HEK293 (cell line): Measurements from ENCODE around the gene CHMP3.
"Not testable (repeated sequence)": the region's sequence is repeated elsewhere in the genome, so short reads cannot be mapped to it uniquely, and the experiment has no call there.

Source experiments
- HOXA7 ChIP-seq: sonication (generic); formaldehyde crosslinking; IDR thresholded peaks from 2 replicates; pipeline ENCODE4 v1.8.1; 2022; ENCODE audit warnings: missing genetic modification reagents, borderline replicate concordance
- SALL2 ChIP-seq: fragments of 450-650 bp; formaldehyde crosslinking; IDR thresholded peaks from 2 replicates; pipeline ENCODE4 v1.5.0; 2017; ENCODE audit warnings: missing biosample characterization, mild to moderate bottlenecking, missing genetic modification characterization, borderline replicate concordance
- ZNF514 ChIP-seq: fragments of 450-650 bp; formaldehyde crosslinking; IDR thresholded peaks from 2 replicates; pipeline ENCODE4 v1.5.1; 2016; ENCODE audit warnings: missing biosample characterization, missing genetic modification characterization
- ZNF596 ChIP-seq: fragments of 450-650 bp; IDR thresholded peaks from 2 replicates; pipeline ENCODE4 v1.5.0; 2018; ENCODE audit warnings: missing biosample characterization, mild to moderate bottlenecking, missing genetic modification characterization, moderate library complexity
- ZNF670 ChIP-seq: fragments of 450-650 bp; formaldehyde crosslinking; IDR thresholded peaks from 2 replicates; pipeline ENCODE4 v1.5.1; 2016; ENCODE audit warnings: missing biosample characterization, missing genetic modification characterization, low read depth
- TF ChIP-seq, protein P1 (sequence below): fragments of 450-650 bp; formaldehyde crosslinking; IDR thresholded peaks from 2 replicates; pipeline ENCODE4 v1.5.1; 2016; ENCODE audit warnings: missing biosample characterization, missing genetic modification characterization
- TF ChIP-seq, protein P2 (sequence below): fragments of 450-650 bp; formaldehyde crosslinking; IDR thresholded peaks from 2 replicates; pipeline ENCODE4 v1.5.1; 2016; ENCODE audit warnings: missing biosample characterization, missing genetic modification characterization

DNA sequence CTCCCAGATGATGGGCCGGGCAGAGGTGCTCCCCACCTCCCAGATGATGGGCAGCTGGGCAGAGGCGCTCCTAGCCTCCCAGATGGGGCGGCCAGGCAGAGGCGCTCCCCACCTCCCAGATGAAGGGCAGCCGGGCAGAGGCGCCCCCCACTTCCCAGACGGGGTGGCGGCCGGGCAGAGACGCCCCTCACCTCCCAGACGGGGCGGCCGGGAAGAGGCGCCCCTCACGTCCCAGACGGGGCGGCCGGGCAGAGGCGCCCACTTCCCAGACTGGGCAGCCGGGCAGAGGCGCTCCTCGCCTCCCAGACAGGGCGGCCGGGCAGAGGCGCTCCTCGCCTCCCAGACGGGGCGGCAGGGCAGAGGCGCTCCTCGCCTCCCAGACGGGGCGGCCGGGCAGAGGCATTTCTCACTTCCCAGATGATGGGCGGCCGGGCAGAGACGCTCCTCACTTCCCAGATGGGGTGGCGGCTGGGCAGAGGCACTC, 14.3 kb downstream of the CHMP3 start:
- TF ChIP-seq, protein P1, sequence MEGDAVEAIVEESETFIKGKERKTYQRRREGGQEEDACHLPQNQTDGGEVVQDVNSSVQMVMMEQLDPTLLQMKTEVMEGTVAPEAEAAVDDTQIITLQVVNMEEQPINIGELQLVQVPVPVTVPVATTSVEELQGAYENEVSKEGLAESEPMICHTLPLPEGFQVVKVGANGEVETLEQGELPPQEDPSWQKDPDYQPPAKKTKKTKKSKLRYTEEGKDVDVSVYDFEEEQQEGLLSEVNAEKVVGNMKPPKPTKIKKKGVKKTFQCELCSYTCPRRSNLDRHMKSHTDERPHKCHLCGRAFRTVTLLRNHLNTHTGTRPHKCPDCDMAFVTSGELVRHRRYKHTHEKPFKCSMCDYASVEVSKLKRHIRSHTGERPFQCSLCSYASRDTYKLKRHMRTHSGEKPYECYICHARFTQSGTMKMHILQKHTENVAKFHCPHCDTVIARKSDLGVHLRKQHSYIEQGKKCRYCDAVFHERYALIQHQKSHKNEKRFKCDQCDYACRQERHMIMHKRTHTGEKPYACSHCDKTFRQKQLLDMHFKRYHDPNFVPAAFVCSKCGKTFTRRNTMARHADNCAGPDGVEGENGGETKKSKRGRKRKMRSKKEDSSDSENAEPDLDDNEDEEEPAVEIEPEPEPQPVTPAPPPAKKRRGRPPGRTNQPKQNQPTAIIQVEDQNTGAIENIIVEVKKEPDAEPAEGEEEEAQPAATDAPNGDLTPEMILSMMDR (tag by site-specific recombination): not testable (repeated sequence)
- not testable (repeated sequence) for TF ChIP-seq SALL2 (tag by site-specific recombination); HOXA7 (CRISPR knock-in tag); ZNF514 (tag by site-specific recombination); ZNF596 (tag by site-specific recombination); ZNF670
- TF ChIP-seq, protein P2, sequence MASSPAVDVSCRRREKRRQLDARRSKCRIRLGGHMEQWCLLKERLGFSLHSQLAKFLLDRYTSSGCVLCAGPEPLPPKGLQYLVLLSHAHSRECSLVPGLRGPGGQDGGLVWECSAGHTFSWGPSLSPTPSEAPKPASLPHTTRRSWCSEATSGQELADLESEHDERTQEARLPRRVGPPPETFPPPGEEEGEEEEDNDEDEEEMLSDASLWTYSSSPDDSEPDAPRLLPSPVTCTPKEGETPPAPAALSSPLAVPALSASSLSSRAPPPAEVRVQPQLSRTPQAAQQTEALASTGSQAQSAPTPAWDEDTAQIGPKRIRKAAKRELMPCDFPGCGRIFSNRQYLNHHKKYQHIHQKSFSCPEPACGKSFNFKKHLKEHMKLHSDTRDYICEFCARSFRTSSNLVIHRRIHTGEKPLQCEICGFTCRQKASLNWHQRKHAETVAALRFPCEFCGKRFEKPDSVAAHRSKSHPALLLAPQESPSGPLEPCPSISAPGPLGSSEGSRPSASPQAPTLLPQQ (tag by site-specific recombination): not testable (repeated sequence)
